Measurements from ENCODE around the gene SMC4. TPM values are rescaled to one million over a fixed set of nuclear protein-coding genes. Genes with fewer than 3 reads are reported as not detected.

The SMC4 gene
- total RNA-seq, 3 donors from 2014 or later = 36.3 to 54.1 (median 36.8) TPM

DNA sequence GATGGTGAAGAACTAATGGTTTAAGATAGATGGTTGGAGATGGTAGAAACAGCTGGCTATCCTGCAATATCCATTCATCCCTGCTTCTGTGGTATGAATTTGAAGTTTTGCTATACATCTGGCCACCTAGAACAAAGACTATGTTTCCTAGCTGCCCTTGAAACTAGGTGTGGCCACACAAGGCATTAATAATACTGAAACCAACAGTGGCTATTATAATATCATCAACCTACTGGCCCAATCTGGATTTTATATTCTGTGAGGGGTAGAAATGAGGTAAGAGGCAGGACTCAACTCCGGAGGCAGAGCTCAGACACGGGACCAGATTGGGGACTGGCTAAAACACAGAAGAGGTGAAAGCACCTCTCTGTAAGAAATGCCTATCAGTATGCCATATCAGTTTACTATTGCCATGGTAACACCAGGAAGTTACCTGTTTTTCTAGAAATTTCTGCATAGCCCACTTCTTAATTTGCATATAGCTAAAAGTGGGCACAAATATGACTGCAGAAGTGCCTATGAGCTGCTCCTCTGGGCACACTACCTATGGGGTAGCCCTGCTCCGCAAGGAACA lies 8.8 kb upstream of the SMC4 start:
- H3K36me3 ChIP-seq (ENCODE audit: low read depth) = no peaks in the 10 kb centered on the region
- DNase-seq = no peak
- no peaks in the 10 kb centered on the region for H3K4me1 ChIP-seq (ENCODE audit: low read depth)
- no peak overlapping the region for H3K4me3 ChIP-seq
- TF ChIP-seq CTCF (IDR thresholded peaks at IDR 0.05) = no peak
- no peak for ATAC-seq
- H3K9me3 ChIP-seq = no peaks in the 10 kb centered on the region
- intact Hi-C loops (cut with DNase I, micrococcal nuclease) = no loop called here

DNA sequence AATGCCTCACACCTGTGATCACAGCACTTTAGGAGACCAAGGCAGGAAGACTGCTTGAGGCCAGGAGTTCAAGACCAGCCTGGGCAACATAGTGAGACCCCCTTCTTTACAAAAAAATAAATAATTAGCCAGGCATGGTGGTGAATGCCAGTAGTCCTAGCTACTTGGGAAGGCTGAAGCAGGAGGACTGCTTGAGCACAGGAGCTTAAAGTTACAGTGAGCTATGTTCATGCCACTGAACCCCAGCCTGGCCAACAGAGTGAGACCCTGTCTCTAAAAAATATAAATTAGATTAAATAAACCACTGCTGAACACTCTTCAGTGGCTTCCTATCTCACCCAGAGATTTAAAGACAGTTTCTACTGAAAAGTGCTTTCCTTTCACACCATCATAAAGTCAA lies 6.7 kb upstream of the SMC4 start:
- H3K4me3 ChIP-seq = no peak overlapping the region
- intact Hi-C loops (cut with DNase I, micrococcal nuclease) = no loop called here
- H3K36me3 ChIP-seq (ENCODE audit: low read depth) = no peaks in the 10 kb centered on the region
- no peaks in the 10 kb centered on the region for H3K9me3 ChIP-seq
- no peak for TF ChIP-seq CTCF (IDR thresholded peaks at IDR 0.05)
- ATAC-seq (no peak), DNase-seq (no peak)
- no peaks in the 10 kb centered on the region for H3K4me1 ChIP-seq (ENCODE audit: low read depth)

DNA sequence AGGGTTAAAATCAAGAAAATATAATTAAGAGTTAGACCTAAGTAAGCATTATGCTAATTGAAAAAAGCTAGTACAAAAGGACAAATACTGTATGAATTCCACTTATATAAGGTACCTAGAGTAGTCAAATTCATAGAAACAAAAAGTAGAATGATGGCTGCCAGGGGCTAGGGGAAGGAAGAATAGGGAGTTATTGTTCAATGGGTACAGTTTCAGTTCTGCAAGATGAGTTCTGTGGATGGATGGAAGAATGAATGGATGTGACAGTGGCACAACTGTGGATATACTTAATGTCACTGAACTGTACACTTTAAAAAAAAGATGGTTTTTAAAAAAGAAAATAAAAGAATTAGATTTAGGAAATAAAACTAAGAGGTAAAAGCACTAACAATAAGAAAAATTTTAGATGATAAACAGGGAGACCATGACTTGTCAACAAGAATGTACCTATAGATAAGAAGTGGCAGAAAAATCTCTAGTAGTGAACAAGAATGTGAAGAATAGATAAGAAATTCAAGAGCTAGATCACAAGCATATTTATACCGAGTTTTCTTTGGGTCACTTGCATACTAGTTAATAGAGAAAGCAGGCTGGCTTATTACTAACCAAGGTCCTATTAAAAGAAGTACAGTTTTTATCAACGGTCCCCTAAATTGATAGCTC lies 6.0 kb upstream of the SMC4 start:
- Histone ChIP-seq H3K9me3 (no peaks in the 10 kb centered on the region), H3K4me3 (no peak overlapping the region), H3K4me1 (ENCODE audit: low read depth) (peaks cover 2% of the 10 kb centered on the region), H3K36me3 (ENCODE audit: low read depth) (no peaks in the 10 kb centered on the region)
- intact Hi-C loops (cut with DNase I, micrococcal nuclease) = no loop called here
- DNase-seq = no peak
- ATAC-seq = no peak
- TF ChIP-seq CTCF (IDR thresholded peaks at IDR 0.05) = no peak

GRCh38 chr3:160394009-160394392 lies 5.4 kb upstream of the SMC4 start:
- TF ChIP-seq CTCF (IDR thresholded peaks at IDR 0.05) = no peak
- H3K4me1 ChIP-seq (ENCODE audit: low read depth) = peaks cover 3% of the 10 kb centered on the region
- no peaks in the 10 kb centered on the region for H3K36me3 ChIP-seq (ENCODE audit: low read depth)
- intact Hi-C loops (cut with DNase I, micrococcal nuclease) = no loop called here
- DNase-seq = no peak
- H3K9me3 ChIP-seq = no peaks in the 10 kb centered on the region
- ATAC-seq = no peak
- H3K4me3 ChIP-seq = no peak overlapping the region

- no peak overlapping the region for H3K4me3 ChIP-seq
- TF ChIP-seq CTCF (IDR thresholded peaks at IDR 0.05) = no peak
- no peaks in the 10 kb centered on the region for H3K36me3 ChIP-seq (ENCODE audit: low read depth)
- no peaks in the 10 kb centered on the region for H3K9me3 ChIP-seq
- DNase-seq = no peak
- peaks cover 3% of the 10 kb centered on the region for H3K4me1 ChIP-seq (ENCODE audit: low read depth)
- intact Hi-C loops (cut with DNase I, micrococcal nuclease) = no loop called here
- ATAC-seq = no peak
These were observed 4.2 kb upstream of the SMC4 start for GRCh38 chr3:160395297-160395696.

- no peak for TF ChIP-seq CTCF (IDR thresholded peaks at IDR 0.05)
- DNase-seq (no peak), ATAC-seq (no peak)
- peak overlapping the region; percentile 48 for H3K4me3 ChIP-seq
- no peaks in the 10 kb centered on the region for H3K36me3 ChIP-seq (ENCODE audit: low read depth)
- intact Hi-C loops (cut with DNase I, micrococcal nuclease) = no loop called here
- no peaks in the 10 kb centered on the region for H3K9me3 ChIP-seq
- H3K4me1 ChIP-seq (ENCODE audit: low read depth) = peaks cover 3% of the 10 kb centered on the region
These were observed 678 bp upstream of the SMC4 start for GRCh38 chr3:160398820-160399124.
